ENCODE data around the gene DDX54.

DNA sequence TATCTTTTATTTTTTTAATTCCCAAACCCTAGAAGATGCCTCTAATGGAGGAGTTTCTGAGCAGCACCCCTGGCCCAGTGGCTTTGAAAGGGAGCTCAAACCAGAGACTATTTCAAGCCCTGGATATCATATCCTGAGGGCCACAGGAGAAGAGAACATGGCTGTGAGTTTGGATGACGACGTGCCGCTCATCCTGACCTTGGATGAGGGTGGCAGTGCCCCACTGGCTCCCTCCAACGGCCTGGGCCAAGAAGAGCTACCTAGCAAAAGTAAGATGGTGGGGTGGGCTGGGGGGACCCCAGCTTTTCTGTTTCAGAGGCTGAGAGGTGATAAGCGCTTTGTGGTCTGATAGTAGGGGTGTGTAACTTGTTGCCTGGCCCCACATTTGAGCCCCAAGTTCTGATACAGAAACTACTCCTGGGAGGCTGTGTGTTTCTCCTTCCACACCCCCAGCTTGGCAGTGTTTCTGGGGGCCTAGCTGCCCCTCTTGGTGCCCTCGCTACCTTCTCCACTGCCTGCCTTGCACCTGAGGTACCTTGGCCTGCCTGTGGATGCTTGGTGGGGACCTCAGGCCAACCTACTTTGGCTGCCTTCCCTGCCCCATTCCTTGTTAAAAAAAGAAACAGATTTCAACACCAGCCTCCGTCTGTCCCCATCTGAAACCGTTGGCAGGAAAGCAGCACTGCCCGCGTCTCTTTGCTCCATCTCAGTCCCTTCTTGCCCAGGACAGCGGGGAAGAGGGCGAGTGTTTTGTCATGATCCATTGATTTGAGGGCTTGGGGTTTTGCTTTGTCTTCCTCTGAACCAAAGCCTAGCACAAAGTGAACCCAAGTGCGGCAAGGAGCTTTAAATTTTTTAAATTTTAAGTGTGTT is 41.7 kb upstream of the DDX54 start:
- TF ChIP-seq, protein P1, sequence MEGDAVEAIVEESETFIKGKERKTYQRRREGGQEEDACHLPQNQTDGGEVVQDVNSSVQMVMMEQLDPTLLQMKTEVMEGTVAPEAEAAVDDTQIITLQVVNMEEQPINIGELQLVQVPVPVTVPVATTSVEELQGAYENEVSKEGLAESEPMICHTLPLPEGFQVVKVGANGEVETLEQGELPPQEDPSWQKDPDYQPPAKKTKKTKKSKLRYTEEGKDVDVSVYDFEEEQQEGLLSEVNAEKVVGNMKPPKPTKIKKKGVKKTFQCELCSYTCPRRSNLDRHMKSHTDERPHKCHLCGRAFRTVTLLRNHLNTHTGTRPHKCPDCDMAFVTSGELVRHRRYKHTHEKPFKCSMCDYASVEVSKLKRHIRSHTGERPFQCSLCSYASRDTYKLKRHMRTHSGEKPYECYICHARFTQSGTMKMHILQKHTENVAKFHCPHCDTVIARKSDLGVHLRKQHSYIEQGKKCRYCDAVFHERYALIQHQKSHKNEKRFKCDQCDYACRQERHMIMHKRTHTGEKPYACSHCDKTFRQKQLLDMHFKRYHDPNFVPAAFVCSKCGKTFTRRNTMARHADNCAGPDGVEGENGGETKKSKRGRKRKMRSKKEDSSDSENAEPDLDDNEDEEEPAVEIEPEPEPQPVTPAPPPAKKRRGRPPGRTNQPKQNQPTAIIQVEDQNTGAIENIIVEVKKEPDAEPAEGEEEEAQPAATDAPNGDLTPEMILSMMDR (conservative IDR thresholded peaks at IDR 0.05; ENCODE audit: low read length): no peak
- TF ChIP-seq EZH2phosphoT487 (IDR thresholded peaks at IDR 0.05; ENCODE audit: borderline replicate concordance): no peak
